CD4-positive, alpha-beta T cell treated with Interleukin-6 for 4 hours (primary cell): ENCODE data around the gene CDH8.
"Not testable (repeated sequence)": the region's sequence is repeated elsewhere in the genome, so short reads cannot be mapped to it uniquely, and the experiment has no call there.

Experiments used
- DNase-seq: peaks from one replicate; pipeline ENCODE4 v3.0.0-alpha.2; 2020; ENCODE audit warnings: mixed read lengths

CDH8 gene

GRCh38 chr16:61836804-61837393, 199.3 kb downstream of the CDH8 start:
- DNase-seq = no peak

GRCh38 chr16:61834082-61834481, 202.2 kb downstream of the CDH8 start:
- DNase-seq = no peak

GRCh38 chr16:61831351-61831917, 204.8 kb downstream of the CDH8 start:
- DNase-seq = no peak

- DNase-seq = no peak
Measured at GRCh38 chr16:61829631-61830030, 206.6 kb downstream of the CDH8 start.

- no peak for DNase-seq
Measured at GRCh38 chr16:61823326-61823725, 212.9 kb downstream of the CDH8 start.

GRCh38 chr16:61820820-61821219, 215.4 kb downstream of the CDH8 start:
- DNase-seq = no peak

- no peak for DNase-seq
Measured at GRCh38 chr16:61820398-61820797, 215.8 kb downstream of the CDH8 start.

- DNase-seq = no peak
Measured at GRCh38 chr16:61818850-61819249, 217.4 kb downstream of the CDH8 start.

GRCh38 chr16:61817583-61818278, 218.5 kb downstream of the CDH8 start:
- DNase-seq = no peak

- no peak for DNase-seq
Measured at GRCh38 chr16:61814726-61815347, 221.4 kb downstream of the CDH8 start.

GRCh38 chr16:61813339-61813738, 222.9 kb downstream of the CDH8 start:
- no peak for DNase-seq

GRCh38 chr16:61812251-61812650, 224.0 kb downstream of the CDH8 start:
- no peak for DNase-seq

- no peak for DNase-seq
Measured at GRCh38 chr16:61807551-61807950, 228.7 kb downstream of the CDH8 start.

GRCh38 chr16:61801217-61801616, 235.0 kb downstream of the CDH8 start:
- DNase-seq = not testable (repeated sequence)

GRCh38 chr16:61798741-61799140, 237.5 kb downstream of the CDH8 start:
- no peak for DNase-seq

GRCh38 chr16:61797961-61798507, 238.2 kb downstream of the CDH8 start:
- DNase-seq = no peak

GRCh38 chr16:61797296-61797795, 238.9 kb downstream of the CDH8 start:
- DNase-seq = no peak

GRCh38 chr16:61792194-61792909, 243.9 kb downstream of the CDH8 start:
- no peak for DNase-seq

- DNase-seq = no peak
Measured at GRCh38 chr16:61791464-61791863, 244.8 kb downstream of the CDH8 start.

- not testable (repeated sequence) for DNase-seq
Measured at GRCh38 chr16:61781855-61782254, 254.4 kb downstream of the CDH8 start.

- DNase-seq = no peak
Measured at GRCh38 chr16:61780161-61780560, 256.1 kb downstream of the CDH8 start.

GRCh38 chr16:61770301-61770700, 265.9 kb downstream of the CDH8 start:
- no peak for DNase-seq

GRCh38 chr16:61763991-61764390, 272.2 kb downstream of the CDH8 start:
- no peak for DNase-seq
